NCI-H526 treated with DMSO at 0.1 percent for 48 hours (cell line): Measurements from ENCODE around the gene TAF11L5.
"Not testable (repeated sequence)": the region's sequence is repeated elsewhere in the genome, so short reads cannot be mapped to it uniquely, and the experiment has no call there.

Experiments
- DNase-seq: peaks from one replicate; lab custom pipeline; 2025; lab: John Stamatoyannopoulos, UW

The TAF11L5 gene

DNA sequence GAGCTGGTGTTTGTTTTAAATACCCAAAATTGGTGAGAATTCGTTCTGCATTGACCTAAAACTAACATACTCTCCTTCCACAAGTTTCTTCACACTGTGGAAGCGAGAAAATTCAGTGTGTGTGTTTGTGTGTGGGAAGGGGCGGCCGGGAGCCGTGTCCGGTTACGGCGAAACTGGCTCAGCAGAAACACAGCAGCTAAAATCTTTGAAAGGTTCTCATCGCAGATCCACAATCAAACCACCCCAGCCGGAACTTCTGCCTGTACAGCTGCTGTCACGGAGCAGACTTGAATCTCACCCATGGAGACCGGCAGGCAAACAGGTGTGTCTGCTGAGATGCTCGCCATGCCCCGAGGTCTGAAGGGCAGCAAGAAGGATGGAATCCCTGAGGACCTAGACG lies at the start of gene TAF11L5:
TSS of gene TAF11L5 (plus strand) at position 301 of the 400 bp plus-strand sequence.
- DNase-seq: not testable (repeated sequence)

DNA sequence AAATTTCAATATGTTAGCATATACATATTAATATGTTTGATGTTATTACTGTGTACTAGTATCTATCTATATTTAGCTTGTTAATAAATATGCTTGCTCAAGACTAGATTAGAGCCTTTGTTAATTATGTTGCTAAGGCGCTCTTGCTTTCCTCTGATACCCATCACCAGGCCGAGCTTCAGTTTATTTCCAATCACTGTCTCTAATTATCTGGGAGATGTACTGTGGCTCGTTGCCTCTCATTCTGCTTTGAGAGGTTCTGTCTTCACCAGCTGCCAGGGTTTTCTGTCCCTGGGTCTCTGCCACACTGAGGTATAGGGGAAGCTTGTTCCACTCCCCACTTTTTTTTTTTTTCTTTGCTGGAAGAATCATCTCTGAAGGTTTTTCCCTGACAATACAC lies 48.0 kb upstream of the TAF11L5 start:
- DNase-seq: no peak

DNA sequence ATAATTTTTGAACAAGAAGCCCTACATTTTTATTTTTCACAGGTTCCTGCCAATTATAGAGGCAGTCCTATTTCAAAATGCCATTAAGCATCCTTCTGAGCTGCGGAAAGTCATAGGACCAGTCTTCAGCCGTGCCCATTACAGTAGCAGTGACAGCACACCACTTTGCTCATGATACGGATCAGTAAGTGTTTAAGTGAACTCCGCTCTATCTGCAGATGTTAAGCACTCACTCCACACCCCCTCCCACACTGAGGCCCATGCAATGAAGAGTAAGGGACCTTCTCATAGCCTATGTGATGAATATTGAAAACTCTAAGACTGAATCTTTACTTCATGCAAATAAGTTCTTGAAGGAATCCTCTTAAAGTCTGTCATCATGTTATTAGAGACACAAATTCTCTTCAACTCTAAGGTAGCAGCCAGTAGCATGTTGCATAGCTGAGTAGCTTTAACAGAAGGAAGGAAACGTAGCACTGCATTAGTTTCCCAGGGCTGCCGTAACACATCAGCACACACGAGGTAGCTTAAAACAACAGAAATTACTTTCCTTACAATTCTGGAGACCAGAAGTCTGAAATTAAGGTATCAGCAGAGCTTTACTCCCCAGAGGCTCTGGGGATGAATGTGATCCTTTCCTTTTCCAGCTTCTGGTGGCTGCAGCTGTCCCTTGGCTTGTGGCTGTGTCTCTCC lies 47.3 kb upstream of the TAF11L5 start:
- DNase-seq: no peak

DNA sequence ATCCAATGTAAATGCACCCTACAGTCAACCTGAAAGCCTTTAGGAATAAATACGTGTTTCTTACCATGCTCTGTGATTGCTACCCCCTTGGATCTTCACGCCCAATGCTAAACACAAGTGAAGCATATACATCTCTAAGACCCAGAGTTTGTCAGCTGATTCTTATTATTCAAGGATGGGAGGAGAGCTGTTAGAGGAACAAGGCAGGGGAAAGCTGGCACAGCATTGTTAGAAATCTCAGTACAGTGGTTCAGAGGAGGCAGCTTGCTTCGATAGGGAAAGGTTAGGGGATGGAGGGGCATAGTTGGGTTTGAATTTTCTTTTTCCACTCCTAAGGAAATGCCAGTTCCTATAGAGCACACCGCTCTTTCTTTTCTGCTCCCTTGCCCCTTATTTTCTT lies 43.7 kb upstream of the TAF11L5 start:
- no peak for DNase-seq

DNA sequence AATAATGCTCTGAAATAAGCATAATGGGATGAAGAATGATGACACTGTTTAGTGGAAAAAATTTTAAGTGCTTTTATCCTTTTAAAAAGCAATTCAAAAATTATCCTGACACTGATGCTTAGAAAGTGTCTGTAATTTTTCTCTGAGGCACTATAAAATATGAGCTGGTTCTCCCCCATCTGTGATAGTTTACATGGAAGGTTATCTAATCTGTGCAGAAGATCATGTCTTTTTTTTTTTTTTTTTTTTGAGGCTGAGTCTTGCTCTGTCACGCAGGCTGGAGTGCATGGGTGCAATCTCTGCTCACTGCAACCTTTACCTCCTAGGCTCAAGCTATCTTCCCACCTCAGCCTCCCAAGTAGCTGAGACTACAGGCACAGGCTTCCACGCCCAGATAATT lies 42.2 kb upstream of the TAF11L5 start:
- no peak for DNase-seq

DNA sequence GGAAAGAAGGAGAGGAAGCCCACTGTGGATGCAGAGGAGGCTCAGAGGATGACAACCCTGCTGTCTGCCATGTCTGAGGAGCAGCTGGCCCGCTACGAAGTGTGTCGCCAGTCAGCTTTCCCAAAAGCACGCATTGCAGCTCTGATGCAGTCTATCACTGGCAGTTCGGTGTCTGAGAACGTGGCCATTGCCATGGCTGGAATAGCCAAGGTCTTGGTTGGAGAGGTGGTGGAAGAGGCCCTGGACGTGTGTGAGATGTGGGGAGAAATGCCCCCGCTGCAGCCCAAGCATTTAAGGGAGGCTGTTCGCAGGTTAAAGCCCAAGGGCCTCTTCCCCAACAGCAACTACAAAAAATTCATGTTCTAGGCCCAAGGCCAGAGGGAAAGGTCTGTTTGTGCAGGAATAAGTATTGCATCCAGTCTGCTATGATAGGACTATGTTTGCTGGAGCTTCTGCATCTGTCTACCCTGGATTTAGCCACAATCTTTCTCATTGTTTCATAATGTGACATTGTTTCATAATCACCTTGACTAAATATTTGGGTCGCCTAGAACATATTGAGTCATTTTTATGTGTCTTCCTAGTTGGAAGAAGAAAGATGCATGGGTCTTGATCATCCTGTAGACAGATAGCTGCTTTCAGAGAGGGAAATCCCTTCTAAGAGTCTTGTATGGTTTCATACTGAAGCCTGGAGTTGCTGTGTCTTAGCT lies 38.4 kb upstream of the TAF11L5 start:
- not testable (repeated sequence) for DNase-seq

DNA sequence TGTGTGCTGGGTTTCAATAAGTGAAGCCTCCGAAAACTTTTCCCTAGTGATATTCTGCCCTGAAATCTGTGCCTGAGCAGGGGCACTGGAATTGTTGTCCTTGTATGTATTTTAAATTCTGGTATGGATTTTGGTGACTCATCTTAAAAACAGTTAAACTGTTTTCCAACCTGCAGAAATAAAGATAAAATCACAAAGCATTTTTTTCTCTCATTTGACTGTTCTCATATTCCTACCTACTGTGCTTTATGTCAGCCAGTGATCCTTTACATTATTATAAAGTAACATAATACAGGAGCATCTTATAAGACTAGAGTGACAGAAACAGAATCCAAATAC lies 37.9 kb upstream of the TAF11L5 start:
- DNase-seq: no peak

DNA sequence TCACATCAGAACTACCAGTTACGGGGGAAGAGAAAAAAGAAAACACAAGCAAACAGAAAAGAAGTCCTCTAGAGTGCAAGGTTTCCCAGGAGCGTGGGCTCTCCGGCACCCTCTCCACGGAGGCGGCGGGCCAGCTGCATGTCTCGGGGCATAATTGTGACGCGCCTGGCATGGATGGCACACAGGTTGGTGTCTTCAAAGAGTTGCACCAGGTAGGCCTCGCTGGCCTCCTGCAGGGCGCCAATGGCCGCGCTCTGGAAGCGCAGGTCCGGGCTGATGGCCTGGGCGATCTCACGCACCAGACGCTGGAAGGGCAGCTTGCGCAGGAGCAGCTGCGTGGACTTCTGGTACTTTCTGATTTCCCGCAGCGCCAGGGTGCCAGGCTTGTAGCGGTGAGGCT lies 33.8 kb upstream of the TAF11L5 start:
- not testable (repeated sequence) for DNase-seq

DNA sequence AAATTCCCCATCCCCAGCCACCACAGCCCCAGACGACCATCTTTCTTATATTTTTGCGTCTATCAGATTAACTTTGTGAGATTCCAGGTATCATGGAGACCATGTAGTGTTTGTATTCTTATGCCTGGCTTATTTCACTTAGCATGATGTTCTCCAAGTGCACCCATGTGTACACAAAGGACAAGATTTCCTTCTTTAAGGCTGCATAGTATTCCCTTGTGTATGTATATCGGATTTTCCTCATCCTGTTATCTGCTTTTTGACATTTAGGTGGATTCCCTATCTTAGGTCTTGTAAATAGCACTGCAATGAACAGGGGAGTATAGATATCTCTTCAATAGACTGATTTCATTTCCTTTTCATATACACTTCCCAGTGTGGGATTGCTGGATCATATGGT lies 32.3 kb upstream of the TAF11L5 start:
- DNase-seq: no peak

DNA sequence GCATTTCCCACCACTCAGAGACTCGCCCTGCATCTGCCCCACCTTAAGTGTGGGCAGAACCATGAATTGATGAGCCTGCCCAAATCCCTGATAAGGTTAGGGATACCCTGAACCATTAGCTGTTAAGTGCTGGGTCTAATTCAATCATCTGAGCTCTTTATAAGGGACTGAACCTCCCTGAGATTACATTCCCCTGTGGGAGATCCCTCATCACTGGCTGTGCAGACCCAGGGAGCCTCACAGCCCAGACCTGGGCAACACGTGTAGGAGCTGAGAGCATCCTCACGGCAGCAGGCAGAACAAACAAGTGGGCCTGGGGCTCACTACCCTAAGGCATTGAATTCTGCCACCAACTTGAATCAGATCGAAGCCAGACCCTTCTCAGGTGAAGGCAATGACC lies 27.6 kb upstream of the TAF11L5 start:
- DNase-seq: no peak

DNA sequence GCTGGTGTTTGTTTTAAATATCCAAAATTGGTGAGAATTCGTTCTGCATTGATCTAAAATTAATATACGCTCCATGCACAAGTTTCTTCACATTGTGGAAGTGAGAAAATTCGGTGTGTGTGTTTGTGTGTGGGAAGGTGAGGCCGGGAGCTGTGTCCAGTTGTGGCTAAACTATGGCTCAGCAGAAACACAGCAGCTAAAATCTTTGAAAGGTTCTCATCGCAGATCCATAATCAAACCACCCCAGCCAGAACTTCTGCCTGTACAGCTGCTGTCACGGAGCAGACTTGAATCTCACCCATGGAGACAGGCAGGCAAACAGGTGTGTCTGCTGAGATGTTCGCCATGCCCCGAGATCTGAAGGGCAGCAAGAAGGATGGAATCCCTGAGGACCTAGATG lies 27.1 kb upstream of the TAF11L5 start, which contains the start of gene TAF11L2:
TSS of gene TAF11L2 (plus strand) at position 301 of the 400 bp plus-strand sequence.
- DNase-seq: not testable (repeated sequence)

DNA sequence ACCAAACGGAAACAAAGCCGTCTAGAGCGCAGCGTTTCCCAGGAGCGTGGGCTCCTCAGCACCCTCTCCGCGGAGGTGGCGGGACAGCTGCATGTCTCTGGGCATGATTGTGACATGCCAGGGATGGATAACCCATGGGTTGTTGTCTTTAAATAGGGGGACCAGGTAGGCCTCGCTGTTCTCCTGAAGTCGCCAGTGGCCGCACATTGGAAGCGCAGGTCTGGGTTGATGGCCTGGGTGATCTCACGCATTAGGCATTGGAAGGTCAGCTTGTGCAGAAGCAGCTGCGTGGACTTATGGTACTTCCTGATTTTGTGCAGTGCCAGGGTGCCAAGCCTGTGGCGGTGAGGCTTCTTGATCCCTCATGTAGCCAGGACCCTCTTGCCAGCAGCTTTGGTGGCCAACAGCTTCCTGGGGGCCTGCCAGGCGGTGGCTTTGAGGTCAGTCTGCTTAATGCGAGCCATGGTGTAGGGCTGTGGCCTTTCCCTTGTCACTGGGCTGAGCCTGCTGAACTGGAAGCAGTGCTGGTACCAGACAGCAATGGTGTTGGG lies 13.2 kb upstream of the TAF11L5 start:
- no peak for DNase-seq

DNA sequence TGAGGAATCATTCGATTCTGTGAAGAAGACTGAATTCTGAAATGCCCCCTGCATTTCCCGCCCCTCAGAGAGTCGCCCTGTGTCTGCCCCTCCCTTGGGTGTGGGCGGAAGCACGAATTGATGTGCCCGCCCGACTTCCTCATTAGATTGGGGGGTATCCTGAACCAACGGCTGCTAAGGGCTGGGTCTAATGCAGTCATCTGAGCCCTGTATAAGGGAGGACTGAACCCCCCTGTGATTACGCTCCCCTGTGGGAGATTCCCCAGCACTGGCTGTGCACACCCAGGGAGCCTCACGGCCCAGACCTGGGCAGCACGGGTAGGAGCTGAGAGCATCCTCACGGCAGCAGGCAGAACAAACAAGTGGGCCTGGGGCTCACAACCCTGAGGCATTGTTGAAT lies 7.5 kb upstream of the TAF11L5 start:
- DNase-seq: not testable (repeated sequence)

DNA sequence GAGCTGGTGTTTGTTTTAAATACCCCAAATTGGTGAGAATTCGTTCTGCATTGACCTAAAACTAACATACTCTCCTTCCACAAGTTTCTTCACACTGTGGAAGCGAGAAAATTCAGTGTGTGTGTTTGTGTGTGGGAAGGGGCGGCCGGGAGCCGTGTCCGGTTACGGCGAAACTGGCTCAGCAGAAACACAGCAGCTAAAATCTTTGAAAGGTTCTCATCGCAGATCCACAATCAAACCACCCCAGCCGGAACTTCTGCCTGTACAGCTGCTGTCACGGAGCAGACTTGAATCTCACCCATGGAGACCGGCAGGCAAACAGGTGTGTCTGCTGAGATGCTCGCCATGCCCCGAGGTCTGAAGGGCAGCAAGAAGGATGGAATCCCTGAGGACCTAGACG lies 7.0 kb upstream of the TAF11L5 start, which contains the start of gene TAF11L3:
TSS of gene TAF11L3 (plus strand) at position 301 of the 400 bp plus-strand sequence.
- DNase-seq: not testable (repeated sequence)

DNA sequence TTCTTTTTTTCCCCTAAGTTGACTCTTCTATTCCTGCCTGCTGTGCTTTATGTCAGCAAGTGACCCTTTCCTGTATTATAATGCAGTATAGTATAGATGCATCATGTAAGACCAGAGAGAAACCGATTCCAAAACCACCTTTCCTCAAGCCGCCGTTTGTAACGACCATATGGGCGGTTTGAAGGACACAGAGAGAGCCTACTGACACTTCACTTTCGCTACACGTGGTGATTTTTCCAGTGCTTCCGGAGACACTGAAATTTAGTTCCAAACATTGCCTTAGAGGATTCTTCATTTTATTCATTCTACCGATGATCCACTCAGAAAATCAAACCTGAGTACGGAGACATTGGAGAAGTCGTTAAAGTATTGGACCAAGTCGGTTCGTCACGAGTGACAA lies 5.5 kb upstream of the TAF11L5 start:
- DNase-seq: not testable (repeated sequence)

DNA sequence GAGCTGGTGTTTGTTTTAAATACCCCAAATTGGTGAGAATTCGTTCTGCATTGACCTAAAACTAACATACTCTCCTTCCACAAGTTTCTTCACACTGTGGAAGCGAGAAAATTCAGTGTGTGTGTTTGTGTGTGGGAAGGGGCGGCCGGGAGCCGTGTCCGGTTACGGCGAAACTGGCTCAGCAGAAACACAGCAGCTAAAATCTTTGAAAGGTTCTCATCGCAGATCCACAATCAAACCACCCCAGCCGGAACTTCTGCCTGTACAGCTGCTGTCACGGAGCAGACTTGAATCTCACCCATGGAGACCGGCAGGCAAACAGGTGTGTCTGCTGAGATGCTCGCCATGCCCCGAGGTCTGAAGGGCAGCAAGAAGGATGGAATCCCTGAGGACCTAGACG lies 3.5 kb upstream of the TAF11L5 start, which contains the start of gene TAF11L4:
TSS of gene TAF11L4 (plus strand) at position 301 of the 400 bp plus-strand sequence.
- DNase-seq: not testable (repeated sequence)

DNA sequence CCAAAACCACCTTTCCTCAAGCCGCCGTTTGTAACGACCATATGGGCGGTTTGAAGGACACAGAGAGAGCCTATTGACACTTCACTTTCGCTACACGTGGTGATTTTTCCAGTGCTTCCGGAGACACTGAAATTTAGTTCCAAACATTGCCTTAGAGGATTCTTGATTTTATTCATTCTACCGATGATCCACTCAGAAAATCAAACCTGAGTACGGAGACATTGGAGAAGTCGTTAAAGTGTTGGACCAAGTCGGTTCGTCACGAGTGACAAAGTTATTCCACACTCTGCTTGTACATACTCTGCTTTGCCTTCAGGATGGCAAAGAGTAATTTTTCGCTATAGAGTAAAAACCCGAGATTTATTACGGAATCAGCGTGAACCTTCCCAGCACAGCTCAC lies 1.5 kb downstream of the TAF11L5 start:
- not testable (repeated sequence) for DNase-seq

DNA sequence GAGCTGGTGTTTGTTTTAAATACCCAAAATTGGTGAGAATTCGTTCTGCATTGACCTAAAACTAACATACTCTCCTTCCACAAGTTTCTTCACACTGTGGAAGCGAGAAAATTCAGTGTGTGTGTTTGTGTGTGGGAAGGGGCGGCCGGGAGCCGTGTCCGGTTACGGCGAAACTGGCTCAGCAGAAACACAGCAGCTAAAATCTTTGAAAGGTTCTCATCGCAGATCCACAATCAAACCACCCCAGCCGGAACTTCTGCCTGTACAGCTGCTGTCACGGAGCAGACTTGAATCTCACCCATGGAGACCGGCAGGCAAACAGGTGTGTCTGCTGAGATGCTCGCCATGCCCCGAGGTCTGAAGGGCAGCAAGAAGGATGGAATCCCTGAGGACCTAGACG lies 3.3 kb downstream of the TAF11L5 start, which contains the start of gene TAF11L6:
TSS of gene TAF11L6 (plus strand) at position 301 of the 400 bp plus-strand sequence.
- DNase-seq: not testable (repeated sequence)
